SK-N-MC (cell line): ENCODE measurements around the gene TRIM37.

Source experiments
- DNase-seq: peaks from one replicate; pipeline ENCODE4 v3.0.0-alpha.2; 2011; ENCODE audit warnings: low read depth, low spot score
- H3K27ac ChIP-seq: fragments of 200-600 bp; sonication (generic); 2 replicates; pipeline ENCODE4 v1.5.1; 2016; ENCODE audit warnings: mixed run types
- H3K36me3 ChIP-seq: fragments of 200-600 bp; sonication (generic); 2 replicates; pipeline ENCODE4 v1.6.1; 2017; ENCODE audit warnings: antibody characterized with exemption, low read length, mixed read lengths; ENCODE audit not compliant: insufficient read depth
- H3K4me3 ChIP-seq: fragments of 200-600 bp; sonication (generic); 2 replicates; pipeline ENCODE4 v1.5.1; 2016
- H3K9ac ChIP-seq: fragments of 200-600 bp; sonication (generic); 2 replicates; pipeline ENCODE4 v1.8.0; 2017; ENCODE audit warnings: mixed run types, mixed read lengths; ENCODE audit not compliant: insufficient read length
- H3K9me3 ChIP-seq: fragments of 200-600 bp; sonication (generic); 2 replicates; pipeline ENCODE4 v1.6.1; 2017; ENCODE audit warnings: low read depth, mild to moderate bottlenecking, antibody characterized with exemption, low read length, moderate library complexity, mixed read lengths
- EZH2 ChIP-seq: fragments of 200-600 bp; sonication (generic); IDR thresholded peaks from one replicate; pipeline ENCODE4 v1.6.1; 2017; ENCODE audit warnings: antibody characterized with exemption
- FOXP2 ChIP-seq: optimal IDR thresholded peaks from 2 replicates; pipeline ENCODE3; 2011; ENCODE audit warnings: mild to moderate bottlenecking, moderate library complexity; ENCODE audit not compliant: insufficient read depth; ENCODE audit errors: extremely low read length, control extremely low read depth
- POLR2AphosphoS5 ChIP-seq: IDR thresholded peaks from 2 replicates; pipeline ENCODE4 v1.6.1; 2012; ENCODE audit warnings: mild to moderate bottlenecking, low read depth, low read length, borderline replicate concordance

TRIM37 gene

GRCh38 chr17:59106463-59107305 is at the start of gene TRIM37:
Gene TRIM37, minus strand, starts transcription at chr17:59106880. Its CDS starts 419 bp downstream, at chr17:59106461.
- H3K9ac ChIP-seq, result peak within 1 kb of the TSS; percentile 94
- no peaks in the 10 kb centered on the region for H3K9me3 ChIP-seq
- DNase-seq, result peak; percentile 90
- peaks cover 26% of the 10 kb centered on the region for H3K36me3 ChIP-seq
- peak within 1 kb of the TSS; percentile 73 for H3K27ac ChIP-seq
- TF ChIP-seq POLR2AphosphoS5 (peak; percentile 77), FOXP2 (no peak), EZH2 (no peak)
- peak within 1 kb of the TSS; percentile 82 for H3K4me3 ChIP-seq

- Histone ChIP-seq H3K9ac (peak within 1 kb of the TSS; percentile 98), H3K9me3 (no peaks in the 10 kb centered on the region), H3K4me3 (peak within 1 kb of the TSS; percentile 97), H3K27ac (peak within 1 kb of the TSS; percentile 98), H3K36me3 (peaks cover 7% of the 10 kb centered on the region)
- DNase-seq, result peak; percentile 99
- TF ChIP-seq EZH2 (no peak), POLR2AphosphoS5 (no peak), FOXP2 (no peak)
Measured at GRCh38 chr17:59155439-59156177, 48.9 kb upstream of the TRIM37 start, which contains the start of gene PRR11. Gene PRR11, plus strand, starts transcription at chr17:59155746. Its CDS starts 14,007 bp downstream, at chr17:59169753.

- H3K9me3 ChIP-seq, result no peaks in the 10 kb centered on the region
- peak within 1 kb of the TSS; percentile 98 for H3K27ac ChIP-seq
- TF ChIP-seq POLR2AphosphoS5 (peak; percentile 64), FOXP2 (no peak)
- H3K36me3 ChIP-seq, result peaks cover 10% of the 10 kb centered on the region
- peak within 1 kb of the TSS; percentile 98 for H3K9ac ChIP-seq
- peak within 1 kb of the TSS; percentile 97 for H3K4me3 ChIP-seq
- DNase-seq, result no peak
Measured at GRCh38 chr17:59154721-59155438, 48.2 kb upstream of the TRIM37 start, which contains the start of gene SKA2. Gene SKA2, minus strand, starts transcription at chr17:59155186. Its CDS starts 23 bp downstream, at chr17:59155163.

GRCh38 chr17:59154292-59154720 is 47.6 kb upstream of the TRIM37 start:
- Histone ChIP-seq H3K9ac (peak overlapping the region; percentile 98), H3K36me3 (peaks cover 15% of the 10 kb centered on the region), H3K27ac (peak overlapping the region; percentile 98), H3K9me3 (no peaks in the 10 kb centered on the region), H3K4me3 (peak overlapping the region; percentile 97)
- TF ChIP-seq POLR2AphosphoS5 (no peak), FOXP2 (no peak), EZH2 (no peak)
- no peak for DNase-seq

GRCh38 chr17:59152925-59153324 is 46.2 kb upstream of the TRIM37 start:
- Histone ChIP-seq H3K36me3 (peaks cover 23% of the 10 kb centered on the region), H3K27ac (peak overlapping the region; percentile 98), H3K9me3 (no peaks in the 10 kb centered on the region), H3K9ac (peak overlapping the region; percentile 98), H3K4me3 (peak overlapping the region; percentile 97)
- no peak for TF ChIP-seq POLR2AphosphoS5
- no peak for TF ChIP-seq EZH2
- TF ChIP-seq FOXP2, result no peak
- DNase-seq, result no peak

GRCh38 chr17:59151591-59151990 is 44.9 kb upstream of the TRIM37 start:
- no peaks in the 10 kb centered on the region for H3K9me3 ChIP-seq
- no peak for TF ChIP-seq POLR2AphosphoS5
- TF ChIP-seq EZH2, result no peak
- TF ChIP-seq FOXP2, result no peak
- H3K27ac ChIP-seq, result peak overlapping the region; percentile 98
- DNase-seq, result no peak
- peak overlapping the region; percentile 97 for H3K4me3 ChIP-seq
- H3K9ac ChIP-seq, result peak overlapping the region; percentile 98
- H3K36me3 ChIP-seq, result peaks cover 29% of the 10 kb centered on the region

- Histone ChIP-seq H3K27ac (peak overlapping the region; percentile 98; the same call in 1 of the 2 replicates), H3K36me3 (peaks cover 30% of the 10 kb centered on the region), H3K9ac (peak overlapping the region; percentile 98), H3K4me3 (peak overlapping the region; percentile 97), H3K9me3 (no peaks in the 10 kb centered on the region)
- DNase-seq, result no peak
- no peak for TF ChIP-seq FOXP2
- no peak for TF ChIP-seq EZH2
- TF ChIP-seq POLR2AphosphoS5, result no peak
Measured at GRCh38 chr17:59151006-59151405, 44.3 kb upstream of the TRIM37 start.
